HG03095 (cell line): Measurements from ENCODE around the gene BEND6.
"Not testable (repeated sequence)": the region's sequence is repeated elsewhere in the genome, so short reads cannot be mapped to it uniquely, and the experiment has no call there.

Source experiments
- ATAC-seq: cut with Tn5 transposase; IDR thresholded peaks from one replicate; pipeline ENCODE4 v1.9.1; 2021; ENCODE audit warnings: moderate library complexity; ENCODE audit not compliant: unreplicated experiment

The BEND6 gene

GRCh38 chr6:56977192-56977591, 22.3 kb downstream of the BEND6 start:
- ATAC-seq = no peak

- ATAC-seq = no peak
Observed at GRCh38 chr6:56978530-56978929, 23.6 kb downstream of the BEND6 start.

GRCh38 chr6:56984361-56984760, 29.5 kb downstream of the BEND6 start:
- ATAC-seq = no peak

GRCh38 chr6:56984884-56985283, 30.0 kb downstream of the BEND6 start:
- ATAC-seq = no peak

- no peak for ATAC-seq
Observed at GRCh38 chr6:56986611-56987010, 31.7 kb downstream of the BEND6 start.

GRCh38 chr6:56988145-56988544, 33.2 kb downstream of the BEND6 start:
- no peak for ATAC-seq

- no peak for ATAC-seq
Observed at GRCh38 chr6:56992036-56992435, 37.1 kb downstream of the BEND6 start.

- ATAC-seq = no peak
Observed at GRCh38 chr6:56992703-56993102, 37.8 kb downstream of the BEND6 start.

GRCh38 chr6:56995347-56995902, 40.5 kb downstream of the BEND6 start:
- ATAC-seq = no peak

GRCh38 chr6:56996401-56996800, 41.5 kb downstream of the BEND6 start:
- ATAC-seq = no peak

GRCh38 chr6:56999049-56999448, 44.1 kb downstream of the BEND6 start:
- no peak for ATAC-seq

- not testable (repeated sequence) for ATAC-seq
Observed at GRCh38 chr6:56999748-57000147, 44.8 kb downstream of the BEND6 start.

- no peak for ATAC-seq
Observed at GRCh38 chr6:57002197-57002596, 47.3 kb downstream of the BEND6 start.

- no peak for ATAC-seq
Observed at GRCh38 chr6:57004292-57004691, 49.4 kb downstream of the BEND6 start.

GRCh38 chr6:57006101-57006500, 51.2 kb downstream of the BEND6 start:
- no peak for ATAC-seq

- ATAC-seq = not testable (repeated sequence)
Observed at GRCh38 chr6:57008069-57008468, 53.2 kb downstream of the BEND6 start.

GRCh38 chr6:57013521-57013926, 58.6 kb downstream of the BEND6 start:
- no peak for ATAC-seq

- ATAC-seq = no peak
Observed at GRCh38 chr6:57017069-57017468, 62.2 kb downstream of the BEND6 start.

GRCh38 chr6:57017841-57018240, 62.9 kb downstream of the BEND6 start:
- ATAC-seq = no peak

GRCh38 chr6:57019434-57019833, 64.5 kb downstream of the BEND6 start:
- ATAC-seq = no peak

- ATAC-seq = peak; percentile 70
Observed at GRCh38 chr6:57021086-57021720, 66.3 kb downstream of the BEND6 start.

GRCh38 chr6:57024321-57024720, 69.4 kb downstream of the BEND6 start:
- ATAC-seq = no peak

GRCh38 chr6:57024775-57025174, 69.9 kb downstream of the BEND6 start:
- no peak for ATAC-seq
